ENCODE data around the gene SERINC4.

Gene SERINC4

GRCh38 chr15:43799209-43799944 lies 643 bp downstream of the SERINC4 start:
- H3K4me3 ChIP-seq (ENCODE audit: low read depth, low read length) = no peak overlapping the region

- H3K4me3 ChIP-seq (ENCODE audit: low read depth, low read length) = no peak overlapping the region
Observed at GRCh38 chr15:43796566-43796965, 3.5 kb downstream of the SERINC4 start.

GRCh38 chr15:43795997-43796396 lies 4.0 kb downstream of the SERINC4 start:
- H3K4me3 ChIP-seq (ENCODE audit: low read depth, low read length) = no peak overlapping the region

- no peak overlapping the region for H3K4me3 ChIP-seq (ENCODE audit: low read depth, low read length)
Observed at GRCh38 chr15:43795197-43795596, 4.8 kb downstream of the SERINC4 start.

DNA sequence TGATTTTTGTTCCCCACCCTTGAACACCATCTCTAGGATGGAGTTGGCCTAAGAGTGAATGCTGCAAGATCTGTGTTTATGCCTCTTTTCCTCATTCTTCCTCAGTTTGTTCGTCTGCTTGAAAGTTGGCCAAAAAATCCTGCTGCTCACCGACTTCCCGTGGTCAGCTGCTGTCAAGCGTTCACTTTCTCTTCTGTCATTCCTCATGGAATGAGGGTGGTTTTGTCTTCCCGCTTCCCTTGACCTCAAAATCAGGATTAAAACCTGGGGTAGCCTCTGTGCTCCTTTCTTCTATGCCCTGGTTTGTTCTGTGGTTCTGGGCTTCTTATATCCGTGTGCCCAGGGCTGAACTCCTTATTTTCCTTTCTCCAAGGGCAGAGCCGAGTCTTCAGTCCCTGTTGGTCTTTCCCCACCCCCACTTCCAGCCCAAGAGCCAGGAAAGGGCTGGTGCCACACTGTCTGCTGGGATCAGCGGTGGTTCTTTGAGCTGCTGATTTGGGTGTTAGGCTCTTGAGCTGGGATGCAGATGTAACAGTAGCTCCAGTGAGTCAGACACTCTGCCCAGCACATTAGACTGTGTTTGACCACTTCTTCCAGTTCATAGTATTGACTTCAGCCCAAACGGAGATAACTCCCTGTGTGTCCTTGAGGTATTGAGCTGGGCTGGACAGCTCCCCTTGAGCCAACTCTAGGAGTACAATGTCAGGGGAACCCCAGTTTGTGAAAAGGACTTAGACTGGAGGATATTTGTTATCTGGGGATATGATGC lies 5.6 kb downstream of the SERINC4 start:
- H3K4me3 ChIP-seq (ENCODE audit: low read depth, low read length) = no peak overlapping the region

DNA sequence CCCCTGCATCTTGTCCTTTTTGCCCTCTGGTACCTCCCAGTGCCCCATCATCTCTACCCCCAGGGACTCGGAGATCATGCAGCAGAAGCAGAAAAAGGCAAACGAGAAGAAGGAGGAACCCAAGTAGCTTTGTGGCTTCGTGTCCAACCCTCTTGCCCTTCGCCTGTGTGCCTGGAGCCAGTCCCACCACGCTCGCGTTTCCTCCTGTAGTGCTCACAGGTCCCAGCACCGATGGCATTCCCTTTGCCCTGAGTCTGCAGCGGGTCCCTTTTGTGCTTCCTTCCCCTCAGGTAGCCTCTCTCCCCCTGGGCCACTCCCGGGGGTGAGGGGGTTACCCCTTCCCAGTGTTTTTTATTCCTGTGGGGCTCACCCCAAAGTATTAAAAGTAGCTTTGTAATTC lies 6.4 kb downstream of the SERINC4 start:
- no peak overlapping the region for H3K4me3 ChIP-seq (ENCODE audit: low read depth, low read length)

GRCh38 chr15:43792761-43793476 lies 7.1 kb downstream of the SERINC4 start:
- H3K4me3 ChIP-seq (ENCODE audit: low read depth, low read length) = peak overlapping the region; percentile 98

DNA sequence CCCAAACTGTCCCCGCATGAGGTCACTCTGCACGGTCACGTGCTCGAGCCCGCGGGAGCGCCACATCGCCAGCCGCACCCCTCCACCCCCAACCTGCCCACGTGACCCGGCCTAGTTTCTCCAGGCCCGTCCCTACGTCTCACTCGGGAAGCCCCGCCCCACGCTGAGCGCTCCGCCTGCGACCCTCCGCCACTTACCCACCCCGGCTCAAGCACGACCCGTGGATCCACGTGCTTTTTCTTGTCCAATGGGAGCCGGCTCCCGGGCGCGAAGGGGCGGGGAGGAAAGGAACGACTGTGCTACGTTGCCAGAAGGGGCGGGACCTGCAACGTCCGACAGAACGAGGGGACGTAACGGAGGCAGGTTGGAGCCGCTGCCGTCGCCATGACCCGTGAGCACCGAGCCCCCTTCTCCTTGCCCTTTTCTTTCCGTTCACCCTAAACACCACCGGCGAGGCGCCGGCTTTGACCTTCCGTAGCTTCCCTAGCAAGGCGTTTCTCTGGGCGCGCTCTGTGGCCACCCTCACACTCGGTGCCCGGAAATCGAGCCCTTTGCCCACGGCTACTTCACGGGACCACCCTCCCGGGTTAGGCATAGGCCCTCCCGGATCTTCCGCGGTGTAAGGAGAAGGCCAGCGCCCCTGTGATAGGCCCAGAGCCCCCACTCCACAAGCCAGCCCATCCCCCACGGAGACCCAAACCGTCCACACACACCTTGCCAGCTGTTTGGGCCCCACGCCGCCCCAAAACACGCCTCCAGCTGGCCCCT lies 7.8 kb downstream of the SERINC4 start, which contains the start of gene SERF2:
SERF2 (plus strand) TSS at position 328 of the 768 bp plus-strand sequence; CDS start at position 385, 57 bp downstream.
- peak within 1 kb of the TSS; percentile 98 for H3K4me3 ChIP-seq (ENCODE audit: low read depth, low read length)

DNA sequence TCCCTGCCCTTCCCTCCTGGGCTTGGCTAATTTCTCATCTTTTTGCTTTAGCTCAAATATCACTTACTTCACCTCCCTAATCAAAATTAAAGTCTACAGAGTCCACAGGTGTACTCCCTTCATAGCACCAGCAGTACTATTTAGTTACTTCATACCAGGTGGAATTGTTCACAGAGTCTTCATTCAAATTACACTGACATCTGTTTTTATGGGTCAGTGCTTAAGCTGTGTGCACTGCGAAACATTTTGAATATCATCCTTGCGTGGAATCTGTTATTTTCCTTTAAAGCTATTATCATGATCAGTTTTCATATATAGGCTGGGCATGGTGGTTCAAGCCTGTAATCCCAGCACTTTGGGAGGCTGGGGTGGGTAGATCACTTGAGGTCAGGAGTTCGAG lies 10.6 kb downstream of the SERINC4 start:
- no peak overlapping the region for H3K4me3 ChIP-seq (ENCODE audit: low read depth, low read length)

DNA sequence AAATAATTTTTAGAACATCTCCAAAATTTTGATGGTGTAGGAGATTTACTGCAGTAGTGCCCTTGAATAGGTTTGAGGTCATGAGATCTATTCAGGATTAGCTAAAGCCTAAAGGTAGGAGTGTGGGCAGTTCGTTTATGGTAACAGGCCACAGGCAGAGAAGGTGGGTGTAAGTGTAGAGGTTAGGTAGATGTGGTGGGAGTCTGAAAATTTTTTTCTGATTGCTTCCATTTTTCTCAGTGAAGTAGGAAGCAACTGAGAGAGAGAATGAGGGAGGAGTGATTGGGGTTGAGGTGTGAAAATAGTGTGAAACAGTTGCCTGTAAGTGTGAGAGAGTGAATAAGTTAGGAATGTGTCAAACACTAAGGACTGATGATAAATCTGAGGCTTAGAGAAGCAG lies 21.0 kb downstream of the SERINC4 start:
- no peak overlapping the region for H3K4me3 ChIP-seq (ENCODE audit: low read depth, low read length)

DNA sequence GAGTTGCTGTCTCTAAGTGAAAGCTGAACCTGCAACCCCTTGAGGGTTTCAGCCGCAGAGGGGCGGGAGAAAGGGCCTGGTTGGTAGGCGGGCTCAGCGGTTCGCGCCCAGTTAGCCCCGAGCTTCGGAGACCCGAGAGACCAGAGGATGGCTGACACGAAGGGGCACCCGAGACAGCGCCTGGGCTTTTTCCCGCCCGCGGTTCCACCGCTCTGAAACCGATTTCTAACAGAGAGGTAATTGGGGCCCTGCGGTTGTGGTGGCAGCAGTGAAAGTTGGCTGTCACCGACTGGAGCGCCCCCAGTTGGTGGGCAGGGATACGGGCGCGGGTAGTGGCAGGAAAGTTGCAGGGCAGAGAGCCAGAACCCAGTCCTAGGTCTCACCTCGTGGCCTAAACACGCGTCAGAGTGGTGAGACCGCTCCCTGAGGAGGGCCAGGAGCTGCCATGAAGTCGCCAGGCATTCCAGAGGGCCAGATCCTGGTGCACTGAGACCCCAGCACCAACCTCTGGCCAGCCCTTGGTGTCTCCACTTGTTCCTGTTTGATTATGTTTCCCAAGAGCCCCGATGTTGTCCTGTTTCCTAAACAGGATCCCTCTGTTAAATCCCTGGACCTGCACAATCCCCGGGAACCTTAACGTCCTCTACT lies 22.6 kb downstream of the SERINC4 start:
- H3K4me3 ChIP-seq (ENCODE audit: low read depth, low read length) = peak overlapping the region; percentile 61

- peak within 1 kb of the TSS; percentile 70 for H3K4me3 ChIP-seq (ENCODE audit: low read depth, low read length)
Observed at GRCh38 chr15:43776718-43777266, 23.2 kb downstream of the SERINC4 start, which contains the start of gene ELL3. ELL3 (minus strand) TSS chr15:43776966; CDS start chr15:43776901, 65 bp downstream.

DNA sequence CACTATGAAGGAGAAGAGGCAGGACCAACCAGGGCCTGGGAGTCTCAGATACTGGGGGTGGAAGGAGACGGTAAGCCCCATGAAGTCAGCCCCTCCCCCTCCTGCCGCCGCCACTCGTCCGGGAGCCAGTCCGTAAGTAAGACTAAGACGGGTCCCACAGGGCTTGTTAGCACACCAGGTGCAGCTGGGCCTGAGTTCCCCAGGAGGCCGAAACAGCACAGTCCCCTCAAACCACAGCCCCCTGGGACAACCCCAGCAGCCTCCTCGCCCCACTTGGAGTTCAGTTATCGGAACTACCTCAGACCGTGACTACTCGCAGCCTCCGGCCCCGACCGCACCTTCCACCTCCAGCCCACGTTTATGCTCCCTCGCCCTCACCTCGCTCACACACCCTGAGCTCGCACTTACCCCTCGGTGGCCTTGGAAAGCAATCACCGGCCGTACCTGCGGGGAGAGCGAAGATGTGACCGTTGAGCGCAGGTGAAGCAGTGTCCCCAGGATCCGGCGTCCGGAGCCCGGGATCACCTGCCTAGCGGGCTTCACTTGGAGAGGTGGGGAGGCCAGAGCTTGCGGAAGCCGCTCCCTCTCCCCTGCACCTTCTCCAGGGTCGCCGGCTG lies 23.8 kb downstream of the SERINC4 start:
- H3K4me3 ChIP-seq (ENCODE audit: low read depth, low read length) = peak overlapping the region; percentile 70

DNA sequence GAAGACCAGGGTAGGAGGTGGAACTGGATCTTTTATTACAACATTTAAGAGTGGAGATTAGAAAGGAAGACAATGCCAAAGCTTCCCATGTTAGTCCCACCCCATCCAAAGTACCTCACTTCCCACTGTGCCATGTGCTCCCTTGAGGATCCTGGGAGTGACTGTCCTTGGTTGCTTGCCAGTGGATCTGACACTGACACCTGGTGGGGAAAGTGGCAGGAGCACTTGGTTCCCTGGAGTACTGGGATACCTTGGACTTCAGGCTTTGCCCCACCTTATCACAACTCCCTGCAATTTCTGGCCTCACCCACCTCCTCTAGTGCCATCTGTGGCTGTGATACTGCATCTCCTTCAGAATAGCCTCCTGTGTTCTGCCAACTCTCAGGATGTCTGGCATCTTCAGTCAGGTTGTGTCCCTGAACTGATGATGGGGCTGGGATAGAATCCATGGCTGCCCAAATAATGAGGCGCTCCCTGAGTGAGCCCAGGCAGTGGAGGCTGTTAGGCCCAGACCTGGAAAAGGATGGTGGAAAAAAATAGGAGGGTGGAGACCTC lies 24.5 kb downstream of the SERINC4 start:
- H3K4me3 ChIP-seq (ENCODE audit: low read depth, low read length) = peak overlapping the region; percentile 70

- no peak overlapping the region for H3K4me3 ChIP-seq (ENCODE audit: low read depth, low read length)
Observed at GRCh38 chr15:43774062-43774461, 26.0 kb downstream of the SERINC4 start.

- H3K4me3 ChIP-seq (ENCODE audit: low read depth, low read length) = no peak overlapping the region
Observed at GRCh38 chr15:43772624-43773023, 27.4 kb downstream of the SERINC4 start.

- no peak overlapping the region for H3K4me3 ChIP-seq (ENCODE audit: low read depth, low read length)
Observed at GRCh38 chr15:43771816-43772215, 28.2 kb downstream of the SERINC4 start.

GRCh38 chr15:43769584-43770228 lies 30.3 kb downstream of the SERINC4 start:
- H3K4me3 ChIP-seq (ENCODE audit: low read depth, low read length) = no peak overlapping the region
